Stimulated activated CD4-positive, alpha-beta T cell treated with anti-CD3 and anti-CD28 coated beads, Interleukin-12 subunit alpha, Interleukin-12 subunit beta, amount 100 ng/mL, for 4 hours (primary cell): Measurements from ENCODE around the gene ECE1.

Source experiments
- DNase-seq: peaks from one replicate; pipeline ENCODE4 v3.0.0-alpha.2; 2020

ECE1 gene

GRCh38 chr1:21266119-21266774 is 24.0 kb downstream of the ECE1 start:
- DNase-seq, result no peak

GRCh38 chr1:21265644-21266043 is 24.6 kb downstream of the ECE1 start:
- no peak for DNase-seq

GRCh38 chr1:21264898-21265297 is 25.4 kb downstream of the ECE1 start:
- DNase-seq, result no peak

GRCh38 chr1:21263653-21264225 is 26.5 kb downstream of the ECE1 start:
- DNase-seq, result no peak

- DNase-seq, result no peak
Measured at GRCh38 chr1:21263052-21263429, 27.2 kb downstream of the ECE1 start.

GRCh38 chr1:21262293-21263051 is 27.8 kb downstream of the ECE1 start:
- no peak for DNase-seq

GRCh38 chr1:21261551-21262292 is 28.5 kb downstream of the ECE1 start:
- DNase-seq, result no peak

- DNase-seq, result no peak
Measured at GRCh38 chr1:21260405-21261125, 29.7 kb downstream of the ECE1 start.

GRCh38 chr1:21259316-21260076 is 30.8 kb downstream of the ECE1 start:
- no peak for DNase-seq

- no peak for DNase-seq
Measured at GRCh38 chr1:21258331-21259134, 31.7 kb downstream of the ECE1 start.

- DNase-seq, result no peak
Measured at GRCh38 chr1:21257431-21258135, 32.7 kb downstream of the ECE1 start.

- no peak for DNase-seq
Measured at GRCh38 chr1:21256776-21257175, 33.5 kb downstream of the ECE1 start.

GRCh38 chr1:21255943-21256320 is 34.3 kb downstream of the ECE1 start:
- no peak for DNase-seq

- DNase-seq, result peak; percentile 86
Measured at GRCh38 chr1:21255284-21255942, 34.9 kb downstream of the ECE1 start.

GRCh38 chr1:21254335-21254951 is 35.8 kb downstream of the ECE1 start:
- DNase-seq, result no peak

GRCh38 chr1:21251773-21252471 is 38.3 kb downstream of the ECE1 start:
- DNase-seq, result peak; percentile 12

- no peak for DNase-seq
Measured at GRCh38 chr1:21249940-21250493, 40.2 kb downstream of the ECE1 start.

GRCh38 chr1:21247892-21248715 is 42.2 kb downstream of the ECE1 start:
- no peak for DNase-seq
